GM12892 (cell line): ENCODE measurements around the gene NMU. TPM values are rescaled to one million over a fixed set of nuclear protein-coding genes. Genes with fewer than 3 reads are reported as not detected.
"Not testable (repeated sequence)": the region's sequence is repeated elsewhere in the genome, so short reads cannot be mapped to it uniquely, and the experiment has no call there.

Experiments used
- DNase-seq: peaks from one replicate; pipeline ENCODE4 v3.0.0; 2011; ENCODE audit not compliant: insufficient read length
- FAIRE-seq: peaks from 2 replicates; lab custom pipeline; 2011; peaks lifted over from hg19 to GRCh38; lab: Jason Lieb, UNC
- POLR2A ChIP-seq: IDR thresholded peaks from 2 replicates; pipeline ENCODE4 v1.6.1; 2011; ENCODE audit warnings: low read depth, low read length, control low read depth
- POLR2AphosphoS5 ChIP-seq: IDR thresholded peaks from 2 replicates; pipeline ENCODE4 v1.6.1; 2011; ENCODE audit warnings: low read depth, low read length, control low read depth
- TAF1 ChIP-seq: IDR thresholded peaks from 2 replicates; pipeline ENCODE4 v1.6.1; 2011; ENCODE audit warnings: low read depth, mild to moderate bottlenecking, control low read depth, low read length, borderline replicate concordance
- polyA plus RNA-seq: library from polyadenylated mRNA; unstranded; fragments of >200 nt; gene quantifications from one replicate; pipeline ENCODE4 v1.2.1, GENCODE V29; 2012; ENCODE audit warnings: missing spikeins, inconsistent platforms; ENCODE audit not compliant: missing spikeins

The NMU gene, protein sequence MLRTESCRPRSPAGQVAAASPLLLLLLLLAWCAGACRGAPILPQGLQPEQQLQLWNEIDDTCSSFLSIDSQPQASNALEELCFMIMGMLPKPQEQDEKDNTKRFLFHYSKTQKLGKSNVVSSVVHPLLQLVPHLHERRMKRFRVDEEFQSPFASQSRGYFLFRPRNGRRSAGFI
- not detected for polyA plus RNA-seq

DNA sequence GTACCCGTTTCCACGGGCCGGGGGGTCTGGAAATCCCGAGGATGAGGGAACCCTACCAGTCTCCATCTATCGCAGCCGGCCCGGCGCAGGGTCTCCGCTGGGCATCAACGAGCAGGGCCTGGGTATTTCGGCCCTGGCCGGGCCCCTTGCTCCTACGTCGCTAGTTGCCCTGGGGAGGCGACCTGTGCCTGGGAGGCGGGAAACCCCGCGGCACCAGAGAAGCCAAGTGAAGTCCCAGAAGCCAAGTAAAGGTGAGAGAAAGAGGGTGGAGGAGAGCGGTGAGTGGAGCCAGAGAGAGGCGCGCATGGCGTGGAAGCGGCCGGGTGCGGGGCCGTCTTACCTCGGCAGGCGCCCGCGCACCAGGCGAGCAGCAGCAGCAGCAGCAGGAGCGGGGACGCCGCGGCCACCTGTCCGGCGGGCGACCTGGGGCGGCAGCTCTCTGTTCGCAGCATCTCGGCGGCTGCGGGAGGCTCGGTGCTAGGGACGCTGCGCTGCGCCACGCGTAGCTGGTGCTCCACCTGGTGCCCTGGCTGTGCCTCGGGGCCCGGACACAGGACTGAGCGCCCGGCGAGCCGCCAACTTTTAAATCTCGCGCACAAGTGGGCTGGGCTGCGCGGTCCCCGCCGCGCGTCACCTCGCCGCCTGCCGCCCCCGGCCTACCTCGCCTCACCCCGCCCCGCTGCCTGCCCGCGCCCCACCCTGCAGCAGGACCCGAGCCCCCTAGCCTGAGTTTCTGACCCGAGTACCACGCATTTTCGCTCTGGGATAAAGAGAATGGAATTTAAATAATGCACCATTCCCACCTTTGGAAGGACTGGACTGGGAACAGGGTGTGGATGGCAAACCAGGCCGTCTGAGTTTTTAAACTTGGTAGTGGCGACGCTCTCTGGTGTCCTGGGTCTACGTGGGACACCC, at the start of gene NMU:
Gene NMU (minus strand): TSS at position 558 of the 915 bp plus-strand sequence. CDS start 106 bp downstream, at position 452.
- FAIRE-seq (no peak), DNase-seq (no peak)
- TF ChIP-seq POLR2AphosphoS5: no peak
- no peak for TF ChIP-seq TAF1
- TF ChIP-seq POLR2A: no peak

DNA sequence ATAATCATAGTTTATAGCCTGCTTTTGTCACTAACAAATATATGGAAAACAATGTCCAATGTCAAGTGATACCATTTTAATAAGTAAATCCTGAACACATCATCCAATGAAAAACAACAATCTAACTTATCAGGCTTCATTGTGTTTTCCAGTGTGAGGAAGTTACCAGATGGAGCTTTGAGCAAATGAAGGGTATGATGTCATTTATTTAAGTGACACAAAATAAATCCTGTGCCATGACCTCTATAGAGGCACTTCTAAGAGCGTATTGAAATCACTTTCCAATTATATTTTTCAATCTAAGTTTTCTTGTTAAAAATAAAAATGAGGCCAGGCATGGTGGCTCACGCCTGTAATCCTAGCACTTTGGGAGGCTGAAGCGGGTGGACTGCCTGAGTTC, 48.2 kb upstream of the NMU start:
- TF ChIP-seq POLR2A (no peak), POLR2AphosphoS5 (no peak), TAF1 (no peak)
- DNase-seq (no peak), FAIRE-seq (no peak)

DNA sequence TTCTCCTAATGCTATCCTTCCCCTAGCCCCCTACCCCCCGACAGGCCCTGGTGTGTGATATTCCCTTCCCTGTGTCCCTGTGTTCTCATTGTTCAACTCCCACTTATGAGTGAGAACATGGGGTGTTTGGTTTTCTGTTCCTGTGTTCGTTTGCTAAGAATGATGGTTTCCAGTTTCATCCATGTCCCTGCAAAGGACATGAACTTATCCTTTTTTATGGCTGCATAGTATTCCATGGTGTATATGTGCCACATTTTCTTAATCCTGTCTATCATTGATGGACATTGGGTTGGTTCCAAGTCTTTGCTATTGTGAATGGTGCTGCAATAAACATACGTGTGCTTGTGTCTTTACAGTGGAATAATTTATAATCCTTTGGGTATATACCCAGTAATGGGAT, 46.7 kb upstream of the NMU start:
- not testable (repeated sequence) for FAIRE-seq, DNase-seq

- no peak for TF ChIP-seq POLR2A
- TF ChIP-seq TAF1: no peak
- no peak for TF ChIP-seq POLR2AphosphoS5
- FAIRE-seq (no peak), DNase-seq (no peak)
Observed at GRCh38 chr4:55682295-55682694, 46.2 kb upstream of the NMU start.

- no peak for DNase-seq
- TF ChIP-seq POLR2A (no peak), POLR2AphosphoS5 (no peak), TAF1 (no peak)
- no peak for FAIRE-seq
Observed at GRCh38 chr4:55681430-55681829, 45.3 kb upstream of the NMU start.

DNA sequence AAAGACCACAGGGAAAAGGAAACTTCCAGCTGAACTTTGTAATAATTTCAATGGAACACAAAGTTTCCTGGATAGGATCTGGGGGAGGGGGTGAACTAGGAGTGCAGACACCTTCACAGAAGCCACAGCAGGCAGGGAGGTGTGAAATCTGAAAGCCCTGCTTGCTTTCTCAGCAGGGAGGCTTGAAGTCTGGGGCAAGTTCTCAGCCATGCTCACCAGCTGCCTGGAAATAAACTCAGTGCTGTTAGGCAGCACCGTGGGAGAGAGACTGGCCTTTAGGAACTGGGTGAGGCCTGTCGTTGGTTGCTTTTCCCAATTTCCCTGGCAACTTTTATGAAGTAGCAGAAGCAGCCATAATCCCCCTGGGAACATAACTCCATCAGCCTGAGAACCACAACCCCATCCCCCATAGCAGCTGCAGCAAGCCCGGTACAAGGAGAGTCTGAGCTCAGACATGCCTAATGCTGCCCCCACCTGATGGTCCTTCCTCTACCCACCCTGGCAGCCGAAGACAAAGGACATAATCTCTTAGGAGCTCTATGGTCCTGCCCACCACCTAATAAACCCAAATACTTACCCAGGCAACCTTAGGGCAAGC, 39.2 kb upstream of the NMU start:
- TF ChIP-seq POLR2A (no peak), TAF1 (no peak)
- no peak for FAIRE-seq
- no peak for DNase-seq

- DNase-seq: no peak
- FAIRE-seq: no peak
- TF ChIP-seq POLR2A: no peak
- no peak for TF ChIP-seq TAF1
- TF ChIP-seq POLR2AphosphoS5: no peak
Observed at GRCh38 chr4:55673424-55673823, 37.3 kb upstream of the NMU start.

DNA sequence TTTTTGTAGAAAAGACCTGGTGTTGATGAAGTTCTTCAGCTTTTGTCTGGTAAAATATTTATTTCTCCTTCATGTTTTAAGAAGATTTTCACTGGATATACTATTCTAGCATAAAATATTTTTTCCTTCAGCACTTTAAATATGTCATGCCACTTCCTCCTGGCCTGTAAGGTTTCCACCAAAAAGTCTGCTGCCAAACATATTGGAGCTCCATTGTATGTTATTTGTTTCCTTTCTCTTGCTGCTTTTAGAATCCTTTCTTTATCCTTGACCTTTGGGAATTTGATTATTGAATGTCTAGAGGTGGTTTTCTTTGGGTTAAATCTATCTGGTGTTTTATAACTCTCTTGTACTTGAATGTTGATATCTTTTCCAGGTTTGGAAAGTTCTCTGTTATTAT, 35.6 kb upstream of the NMU start:
- DNase-seq (no peak), FAIRE-seq (no peak)
- no peak for TF ChIP-seq TAF1
- no peak for TF ChIP-seq POLR2AphosphoS5
- no peak for TF ChIP-seq POLR2A

- no peak for DNase-seq
Observed at GRCh38 chr4:55670695-55671094, 34.6 kb upstream of the NMU start.

GRCh38 chr4:55668449-55668848, 32.4 kb upstream of the NMU start:
- FAIRE-seq (no peak), DNase-seq (no peak)

More at GRCh38 chr4:55670695-55671094, 34.6 kb upstream of the NMU start:
- no peak for FAIRE-seq
- TF ChIP-seq POLR2A: no peak
- TF ChIP-seq POLR2AphosphoS5: no peak
- TF ChIP-seq TAF1: no peak

DNA sequence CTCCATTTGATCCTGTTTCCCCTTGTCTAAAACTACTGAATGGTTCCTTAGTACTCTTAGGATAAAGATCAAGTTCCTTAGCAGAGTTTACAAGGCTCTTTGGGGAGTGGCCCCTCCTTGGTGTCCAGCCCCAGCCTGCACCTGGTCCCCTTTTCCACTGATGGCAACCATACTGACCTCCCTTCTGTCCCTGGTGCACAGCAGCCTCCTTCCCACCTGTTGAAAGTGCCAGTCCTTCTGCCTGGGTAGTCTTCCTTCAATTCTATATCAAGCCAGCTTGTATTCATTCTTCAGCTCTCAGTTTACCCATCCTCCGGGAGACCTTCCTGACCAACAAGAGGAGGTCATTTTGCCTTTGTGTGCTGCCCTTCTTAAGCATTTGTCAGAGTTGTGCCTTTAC, 30.4 kb upstream of the NMU start:
- no peak for FAIRE-seq
- no peak for DNase-seq

More at GRCh38 chr4:55668449-55668848, 32.4 kb upstream of the NMU start:
- TF ChIP-seq POLR2A: no peak
- no peak for TF ChIP-seq POLR2AphosphoS5
- TF ChIP-seq TAF1: no peak

GRCh38 chr4:55663145-55663544, 27.0 kb upstream of the NMU start:
- FAIRE-seq (no peak), DNase-seq (no peak)
- TF ChIP-seq TAF1 (no peak), POLR2A (no peak), POLR2AphosphoS5 (no peak)

More for the DNA sequence above, 30.4 kb upstream of the NMU start:
- no peak for TF ChIP-seq POLR2A
- TF ChIP-seq POLR2AphosphoS5: no peak
- TF ChIP-seq TAF1: no peak
